Stimulated activated CD4-positive, alpha-beta T cell treated with anti-CD3 and anti-CD28 coated beads, Interleukin-12 subunit alpha, Interleukin-12 subunit beta, amount 100 ng/mL, for 48 hours (primary cell): ENCODE results near the gene TRPM2.

Experiments used
- DNase-seq, 3 donors: peaks; one replicate each; pipeline ENCODE4 v3.0.0-alpha.2; 2020; ENCODE audit warnings: low read depth in 2 of 3, low spot score in 1 of 3

The TRPM2 gene

DNA sequence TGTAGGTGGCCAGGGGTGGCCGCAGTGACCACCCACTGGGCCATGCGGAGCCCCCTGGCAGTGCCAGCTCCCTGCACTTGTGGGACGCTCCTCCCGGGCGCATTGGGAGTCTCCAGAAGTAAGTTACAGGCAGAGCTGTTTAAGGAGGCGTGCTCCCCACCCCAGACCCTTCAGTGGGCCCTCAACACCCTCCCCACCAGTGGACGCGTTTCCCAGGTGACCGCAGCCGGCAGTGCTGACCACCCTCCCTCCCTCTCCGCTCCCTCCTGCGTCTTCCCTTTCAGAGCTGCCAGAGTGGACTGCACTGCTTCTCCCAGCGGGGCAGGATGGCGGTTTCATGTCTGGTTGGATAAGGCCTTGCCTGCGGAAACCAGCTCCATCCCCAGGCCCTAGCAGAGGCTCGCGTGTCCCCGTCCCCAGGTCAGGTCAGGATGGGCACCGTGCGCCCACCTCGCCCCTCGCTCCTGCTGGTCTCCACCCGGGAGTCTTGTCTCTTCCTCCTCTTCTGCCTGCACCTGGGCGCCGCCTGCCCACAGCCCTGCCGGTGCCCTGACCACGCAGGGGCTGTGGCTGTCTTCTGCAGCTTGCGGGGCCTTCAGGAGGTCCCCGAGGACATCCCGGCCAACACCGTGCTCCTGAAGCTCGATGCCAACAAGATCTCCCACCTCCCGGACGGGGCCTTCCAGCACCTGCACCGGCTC lies 102.9 kb downstream of the TRPM2 start:
- no peak for DNase-seq

DNA sequence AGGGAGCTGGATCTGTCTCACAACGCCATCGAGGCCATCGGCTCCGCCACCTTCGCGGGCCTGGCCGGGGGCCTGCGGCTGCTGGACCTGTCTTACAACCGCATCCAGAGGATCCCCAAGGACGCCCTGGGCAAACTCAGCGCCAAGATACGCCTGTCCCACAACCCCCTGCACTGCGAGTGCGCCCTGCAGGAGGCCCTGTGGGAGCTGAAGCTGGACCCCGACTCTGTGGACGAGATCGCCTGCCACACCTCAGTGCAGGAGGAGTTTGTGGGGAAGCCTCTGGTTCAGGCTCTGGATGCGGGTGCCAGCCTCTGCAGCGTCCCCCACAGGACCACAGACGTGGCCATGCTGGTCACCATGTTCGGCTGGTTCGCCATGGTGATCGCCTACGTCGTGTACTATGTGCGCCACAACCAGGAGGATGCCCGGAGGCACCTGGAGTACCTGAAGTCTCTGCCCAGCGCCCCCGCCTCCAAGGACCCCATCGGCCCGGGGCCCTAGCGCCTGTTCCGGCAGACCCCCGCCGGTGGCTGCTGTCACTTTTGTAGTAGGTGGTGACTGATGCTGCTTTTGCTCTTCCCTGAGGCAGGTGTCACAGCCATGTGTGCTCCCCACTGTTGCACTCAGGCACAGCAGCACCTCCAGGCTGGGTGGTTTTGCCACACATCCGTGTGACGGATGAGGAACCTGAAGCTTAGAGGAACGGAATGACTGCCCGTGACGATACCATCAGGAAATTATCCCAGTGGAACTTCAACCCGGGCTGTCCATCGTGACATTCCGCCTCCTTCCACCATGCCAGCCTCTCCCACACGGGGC lies 103.7 kb downstream of the TRPM2 start:
- DNase-seq = no peak

- no peak for DNase-seq
Measured at GRCh38 chr21:44458971-44459711, 105.7 kb downstream of the TRPM2 start.

GRCh38 chr21:44459712-44460440 lies 106.5 kb downstream of the TRPM2 start:
- no peak for DNase-seq

- no peak for DNase-seq
Measured at GRCh38 chr21:44460441-44460755, 107.0 kb downstream of the TRPM2 start.

DNA sequence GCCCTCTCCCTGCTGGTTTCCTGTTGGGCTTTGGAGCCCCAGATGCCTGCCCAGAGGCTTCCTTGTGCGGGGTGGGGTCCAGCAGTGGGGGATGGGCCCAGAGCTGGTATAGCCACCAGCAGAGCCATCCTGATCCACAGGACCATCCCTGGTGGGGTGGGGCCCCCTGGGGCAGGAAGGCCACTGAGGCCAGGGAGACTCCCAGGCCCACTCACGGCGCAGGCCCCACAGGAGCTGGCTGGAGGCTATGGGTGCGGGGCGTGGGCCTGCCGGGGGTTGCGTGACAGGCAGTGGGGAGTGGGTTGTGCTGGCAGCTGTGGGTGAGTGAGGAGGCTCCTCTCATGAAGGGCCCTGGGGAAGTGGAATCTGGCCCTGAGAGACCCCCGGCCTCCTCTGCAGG lies 107.6 kb downstream of the TRPM2 start:
- DNase-seq = no peak

GRCh38 chr21:44461464-44462001 lies 108.1 kb downstream of the TRPM2 start:
- no peak for DNase-seq

DNA sequence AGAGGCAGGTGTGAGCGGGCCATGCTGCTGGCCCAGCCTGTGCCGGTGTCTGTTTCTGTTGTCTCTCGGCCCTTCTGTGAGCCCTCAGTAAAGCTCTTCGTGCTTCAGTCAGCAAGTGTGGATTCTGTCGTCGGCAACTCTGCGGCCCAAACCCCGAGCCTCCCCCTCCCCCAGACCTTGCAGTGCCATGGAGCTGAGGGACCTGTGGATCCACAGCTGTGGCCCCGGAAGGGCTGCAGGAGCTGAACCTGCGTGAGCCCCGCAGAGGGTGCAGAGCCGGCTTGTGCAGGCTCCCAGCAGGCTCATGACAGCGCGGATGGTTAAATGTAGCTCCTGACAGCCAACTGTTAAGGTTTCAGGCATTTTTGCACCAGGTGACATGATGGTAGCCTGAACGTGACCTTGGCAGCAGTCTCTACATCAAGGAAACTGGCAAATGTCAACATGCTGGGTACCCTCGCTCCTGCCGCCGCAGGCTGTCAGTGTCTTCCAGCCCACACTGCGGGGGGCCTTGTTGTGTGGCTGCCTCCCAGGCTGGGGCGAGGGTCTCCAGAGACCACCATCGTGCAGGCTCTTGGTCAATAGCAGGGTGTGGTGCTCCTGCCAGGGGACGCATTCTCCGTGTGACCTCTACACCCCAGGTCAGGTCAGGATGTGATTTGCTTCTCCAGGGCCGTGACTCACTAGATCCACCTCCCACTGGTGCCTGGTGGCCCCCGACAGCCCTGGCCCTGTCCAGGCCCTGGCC lies 108.8 kb downstream of the TRPM2 start:
- no peak for DNase-seq

- DNase-seq = no peak
Measured at GRCh38 chr21:44462834-44463200, 109.4 kb downstream of the TRPM2 start.

DNA sequence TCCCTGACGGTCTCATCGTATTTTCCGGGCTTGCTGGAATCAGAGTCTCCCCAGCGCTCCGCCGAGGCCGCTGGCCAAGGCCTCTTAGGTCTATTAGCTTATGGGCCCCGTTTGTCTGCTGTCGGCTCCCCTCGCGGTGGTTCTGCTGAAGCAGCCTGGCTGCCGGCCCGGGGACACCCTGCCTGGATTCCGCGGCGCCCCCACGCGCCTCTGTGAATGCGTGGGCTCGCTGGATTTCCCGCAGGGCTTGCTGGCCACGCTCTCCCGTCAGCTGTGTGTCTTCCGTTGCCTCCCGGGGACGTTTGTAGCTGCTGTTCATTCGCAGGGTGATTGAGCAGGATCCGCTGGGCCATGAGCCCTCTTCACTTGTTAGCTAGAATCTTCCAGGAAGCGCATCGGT lies 110.3 kb downstream of the TRPM2 start:
- no peak for DNase-seq

DNA sequence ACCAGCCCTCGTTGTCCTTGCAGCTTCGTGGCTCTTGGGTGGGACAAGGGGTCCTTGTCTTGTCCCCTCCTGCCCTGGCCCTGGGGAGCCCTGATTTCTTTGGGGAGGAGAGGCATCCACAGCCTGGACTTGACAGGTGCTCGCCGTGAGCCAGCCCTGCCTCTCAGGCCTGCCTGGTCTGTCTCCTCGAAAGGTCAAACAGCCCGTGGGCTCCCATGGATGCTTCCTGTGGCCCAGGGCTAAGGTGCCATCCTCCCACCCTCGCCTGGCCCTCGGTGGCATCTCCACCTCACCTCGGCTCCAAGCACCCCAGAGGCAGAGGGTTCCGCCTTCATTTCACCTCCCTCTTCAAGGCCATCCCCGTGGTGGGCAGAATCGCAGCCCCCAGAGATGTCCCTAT lies 110.9 kb downstream of the TRPM2 start:
- no peak for DNase-seq

DNA sequence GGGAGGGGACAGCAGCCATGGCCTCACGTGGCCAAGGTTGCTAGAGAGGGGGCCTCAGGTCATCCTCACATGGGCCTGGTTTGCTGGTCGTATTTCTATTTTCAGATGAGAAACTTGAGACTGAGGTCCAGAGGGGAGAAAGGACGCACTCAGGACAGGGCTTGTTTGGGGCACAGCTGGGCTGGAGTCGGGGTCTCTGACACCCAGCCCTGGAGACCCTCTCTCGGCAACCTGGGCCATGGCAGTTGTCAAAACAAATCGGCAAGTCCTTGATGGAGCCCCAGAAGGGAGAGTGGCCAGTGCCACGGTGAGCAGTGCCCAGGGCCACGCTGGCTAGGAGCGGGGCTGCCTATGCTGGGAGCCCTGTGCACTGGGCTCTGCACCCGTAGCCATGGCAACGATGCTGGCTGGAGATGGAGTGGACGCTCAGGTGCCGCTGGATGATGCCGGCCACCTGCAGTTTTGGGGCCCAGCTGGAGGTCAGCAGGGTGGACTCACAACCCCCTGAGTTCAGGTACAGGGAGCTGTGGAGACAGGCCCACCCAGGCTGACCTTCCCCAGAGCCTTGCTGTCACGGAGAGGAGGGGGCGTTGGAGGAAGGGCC lies 113.0 kb downstream of the TRPM2 start:
- DNase-seq = no peak

DNA sequence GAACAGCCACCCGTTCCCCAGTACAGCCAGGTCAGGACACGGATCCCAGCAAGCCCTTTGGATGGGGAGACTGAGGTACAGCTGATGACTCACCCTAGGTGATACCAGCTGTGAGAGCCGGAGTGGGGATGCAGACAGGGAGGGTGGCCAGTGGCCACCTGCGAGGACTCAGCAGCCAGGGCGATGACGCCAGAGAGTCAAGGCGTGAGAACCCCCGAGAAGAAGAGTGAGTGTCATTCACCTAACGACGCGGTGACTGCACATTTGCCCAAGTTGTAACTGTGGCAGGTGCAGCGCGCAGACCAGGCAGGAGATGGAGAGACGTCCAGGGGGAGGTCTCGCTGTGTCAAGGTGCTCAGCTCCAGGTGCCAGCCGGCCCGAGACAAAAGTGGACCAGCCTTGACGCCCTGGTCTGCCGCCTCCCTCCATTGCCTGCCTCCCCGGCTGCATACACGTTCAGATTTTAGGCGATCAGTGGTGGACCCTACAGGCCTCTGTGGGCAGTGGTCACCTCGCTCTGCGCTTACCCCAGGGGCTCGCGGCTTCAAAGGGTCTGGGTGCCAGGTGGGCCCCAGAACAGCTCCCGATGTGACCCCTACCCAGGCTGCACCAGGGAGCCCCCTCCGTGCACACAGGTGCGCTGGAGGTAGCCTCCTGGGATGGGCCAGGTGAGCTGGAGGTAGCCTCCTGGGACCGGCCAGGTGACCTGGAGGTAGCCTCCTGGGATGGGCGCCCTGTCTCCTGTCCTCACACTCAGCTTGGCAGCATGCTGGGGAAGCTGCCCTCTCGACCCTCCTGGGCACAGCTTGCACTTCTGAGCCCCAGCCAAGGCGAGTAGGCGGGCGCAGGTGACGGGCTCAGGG lies 113.8 kb downstream of the TRPM2 start:
- DNase-seq = no peak

GRCh38 chr21:44467859-44468195 lies 114.4 kb downstream of the TRPM2 start:
- no peak for DNase-seq

- no peak for DNase-seq
Measured at GRCh38 chr21:44471341-44471740, 117.9 kb downstream of the TRPM2 start.

DNA sequence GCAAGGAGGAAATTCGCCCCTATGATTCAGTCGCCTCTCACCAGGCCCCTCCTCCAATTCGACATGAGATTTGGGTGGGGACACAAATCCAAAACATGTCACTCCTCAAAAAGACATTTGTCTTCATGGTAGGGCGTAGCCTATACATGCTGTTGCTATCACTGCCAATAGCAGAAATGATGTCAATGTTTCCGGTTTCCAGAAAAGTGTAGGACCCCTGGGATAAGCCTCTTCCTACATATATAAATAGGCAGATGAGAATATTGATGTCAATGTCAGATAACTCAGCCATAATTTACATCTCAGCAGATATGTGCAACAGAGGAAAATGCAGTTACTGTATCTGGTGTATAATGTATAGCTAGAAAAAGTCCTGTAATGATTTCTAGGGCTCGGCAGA lies 118.6 kb downstream of the TRPM2 start:
- DNase-seq = no peak

DNA sequence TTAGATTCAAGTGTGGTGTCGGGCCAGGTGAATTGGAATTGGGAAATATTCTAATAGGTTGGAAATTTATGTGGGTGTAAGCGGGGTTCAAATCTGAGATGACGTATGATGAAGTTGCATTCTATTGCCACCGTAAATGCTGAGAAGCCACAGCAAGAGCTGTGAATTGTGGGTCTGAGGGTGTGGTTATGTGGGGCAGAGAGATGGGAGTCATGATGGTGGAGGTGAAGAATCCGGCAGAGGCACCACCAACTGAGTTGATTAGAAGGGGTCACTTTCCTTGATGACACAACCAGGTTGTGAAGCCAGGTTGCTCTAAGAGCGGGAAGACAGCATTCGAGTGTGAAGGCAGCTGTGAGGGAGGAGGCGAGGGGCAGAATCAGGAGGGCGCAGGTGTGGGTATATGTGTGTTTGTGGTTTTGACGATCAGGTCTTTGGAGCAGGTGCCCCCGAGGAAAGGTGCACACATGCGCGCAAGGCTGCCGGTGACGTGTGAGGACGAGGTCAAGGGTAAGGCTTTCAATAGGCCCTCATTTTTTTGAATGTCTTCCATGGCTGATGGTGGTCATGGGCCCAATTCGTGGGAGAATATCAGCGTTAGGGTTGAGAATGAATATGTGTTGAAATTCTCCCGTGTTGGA lies 120.6 kb downstream of the TRPM2 start:
- DNase-seq = no peak

GRCh38 chr21:44475266-44475845 lies 121.9 kb downstream of the TRPM2 start:
- no peak for DNase-seq
